ENCODE data around the gene CYP21A2.
"Not testable (repeated sequence)": the region's sequence is repeated elsewhere in the genome, so short reads cannot be mapped to it uniquely, and the experiment has no call there.

- not testable (repeated sequence) for TF ChIP-seq CTCF, POLR2A, POLR2AphosphoS5 (IDR thresholded peaks at IDR 0.05)
Observed at GRCh38 chr6:31994421-31994820, 43.8 kb upstream of the CYP21A2 start.

Measured in prostate gland (tissue), 2 donors.